ENCODE results near the gene TAOK3.
A peak's percentile ranks its signal among the peaks of the same experiment; 100 is the strongest.

TAOK3 gene

GRCh38 chr12:118361092-118361404, 11.7 kb downstream of the TAOK3 start:
- DNase-seq = no peak
- Histone ChIP-seq H3K27me3 (replicated peaks in 2 of 5; ENCODE audit: control insufficient read depth in 4 of 5, insufficient read depth in 5 of 5, low read length in 4 of 5) (no peaks in the 10 kb centered on the region), H3K4me1 (ENCODE audit: control extremely low read depth in 1 of 4, control insufficient read depth in 4 of 4, insufficient read depth in 4 of 4, low read length in 3 of 4) (peaks cover 29 to 80% (median 41%) of the 10 kb centered on the region in 4 experiments), H3K4me3 (ENCODE audit: control insufficient read depth in 1 of 7, extremely low read depth in 1 of 7, insufficient read depth in 4 of 7, low read depth in 2 of 7, low read length in 6 of 7) (no peak overlapping the region), H3K27ac (ENCODE audit: insufficient read depth in 1 of 2, low read depth in 1 of 2, low read length in 2 of 2, poor library complexity in 1 of 2, severe bottlenecking in 2 of 2) (peak overlapping the region in 1 of 2 experiments; percentile 77), H3K9me3 (ENCODE audit: control extremely low read depth in 1 of 5, control insufficient read depth in 4 of 5, insufficient read depth in 2 of 5, low read depth in 1 of 5, low read length in 4 of 5) (no peaks in the 10 kb centered on the region), H3K36me3 (ENCODE audit: control insufficient read depth in 4 of 4, insufficient read depth in 4 of 4, low read length in 3 of 4) (peaks cover 0 to 6% (median 1%) of the 10 kb centered on the region in 4 experiments)
- ChIA-PET POLR2A (no interaction called here), CTCF (interaction anchor here (1.3 to 5.7 kb wide), 2 partner anchors 31 to 45 kb away, joined by 4 to 18 read pairs; no protein-coding TSS in a partner anchor)
- WGBS (ENCODE audit: insufficient coverage) = no CpG with 5 or more reads among the region's 5 CpGs

- H3K36me3 ChIP-seq (ENCODE audit: control insufficient read depth in 4 of 4, insufficient read depth in 4 of 4, low read length in 3 of 4) = peaks cover 0 to 6% (median 3%) of the 10 kb centered on the region in 4 experiments
- peak overlapping the region in 6 of 7 experiments; percentile 56 to 84 (median 68) for H3K4me3 ChIP-seq (ENCODE audit: control insufficient read depth in 1 of 7, extremely low read depth in 1 of 7, insufficient read depth in 4 of 7, low read depth in 2 of 7, low read length in 6 of 7)
- no peaks in the 10 kb centered on the region for H3K27me3 ChIP-seq (replicated peaks in 2 of 5; ENCODE audit: control insufficient read depth in 4 of 5, insufficient read depth in 5 of 5, low read length in 4 of 5)
- H3K27ac ChIP-seq (ENCODE audit: insufficient read depth in 1 of 2, low read depth in 1 of 2, low read length in 2 of 2, poor library complexity in 1 of 2, severe bottlenecking in 2 of 2) = peak overlapping the region; percentile 78 to 88
- DNase-seq = peak in 2 of 3 donors; percentile 63 to 79
- peaks cover 0 to 2% (median 0%) of the 10 kb centered on the region in 5 experiments for H3K9me3 ChIP-seq (ENCODE audit: control extremely low read depth in 1 of 5, control insufficient read depth in 4 of 5, insufficient read depth in 2 of 5, low read depth in 1 of 5, low read length in 4 of 5)
- POLR2A ChIA-PET = interaction anchor here (1.5 to 1.8 kb wide), 3 partner anchors 11 to 29 kb away, joined by 4 to 8 read pairs (median 6); partner anchors contain the start of gene TAOK3
- peaks cover 30 to 79% (median 46%) of the 10 kb centered on the region in 4 experiments for H3K4me1 ChIP-seq (ENCODE audit: control extremely low read depth in 1 of 4, control insufficient read depth in 4 of 4, insufficient read depth in 4 of 4, low read length in 3 of 4)
- 20% methylated on average over 1 of the region's 4 CpGs for WGBS (ENCODE audit: insufficient coverage)
- CTCF ChIA-PET = interaction anchor here (1.1 to 6.5 kb wide), 6 partner anchors 9 to 66 kb away, joined by 4 to 65 read pairs (median 18); partner anchors contain the start of gene SUDS3
Observed at GRCh38 chr12:118359541-118359915, 13.2 kb downstream of the TAOK3 start.

- Histone ChIP-seq H3K4me3 (ENCODE audit: control insufficient read depth in 1 of 7, extremely low read depth in 1 of 7, insufficient read depth in 4 of 7, low read depth in 2 of 7, low read length in 6 of 7) (peak overlapping the region in 6 of 7 experiments; percentile 56 to 84 (median 68)), H3K4me1 (ENCODE audit: control extremely low read depth in 1 of 4, control insufficient read depth in 4 of 4, insufficient read depth in 4 of 4, low read length in 3 of 4) (peaks cover 30 to 76% (median 46%) of the 10 kb centered on the region in 4 experiments), H3K9me3 (ENCODE audit: control extremely low read depth in 1 of 5, control insufficient read depth in 4 of 5, insufficient read depth in 2 of 5, low read depth in 1 of 5, low read length in 4 of 5) (peaks cover 0 to 6% (median 0%) of the 10 kb centered on the region in 5 experiments), H3K36me3 (ENCODE audit: control insufficient read depth in 4 of 4, insufficient read depth in 4 of 4, low read length in 3 of 4) (peaks cover 0 to 10% (median 7%) of the 10 kb centered on the region in 4 experiments), H3K27me3 (replicated peaks in 2 of 5; ENCODE audit: control insufficient read depth in 4 of 5, insufficient read depth in 5 of 5, low read length in 4 of 5) (no peaks in the 10 kb centered on the region), H3K27ac (ENCODE audit: insufficient read depth in 1 of 2, low read depth in 1 of 2, low read length in 2 of 2, poor library complexity in 1 of 2, severe bottlenecking in 2 of 2) (peak overlapping the region; percentile 78 to 88)
- 0% methylated on average over 3 of the region's 7 CpGs for WGBS (ENCODE audit: insufficient coverage)
- ChIA-PET POLR2A (interaction anchor here (1.5 to 1.8 kb wide), 3 partner anchors 12 to 29 kb away, joined by 4 to 8 read pairs (median 6); partner anchors contain the start of gene TAOK3), CTCF (interaction anchor here (0.7 to 6.5 kb wide), 14 partner anchors 8 to 65 kb away, joined by 3 to 65 read pairs (median 6); partner anchors contain the start of gene SUDS3)
- DNase-seq = no peak
Observed at GRCh38 chr12:118358612-118359540, 13.8 kb downstream of the TAOK3 start.

- H3K27ac ChIP-seq (ENCODE audit: insufficient read depth in 1 of 2, low read depth in 1 of 2, low read length in 2 of 2, poor library complexity in 1 of 2, severe bottlenecking in 2 of 2) = peak overlapping the region; percentile 78 to 88
- H3K9me3 ChIP-seq (ENCODE audit: control extremely low read depth in 1 of 5, control insufficient read depth in 4 of 5, insufficient read depth in 2 of 5, low read depth in 1 of 5, low read length in 4 of 5) = peaks cover 0 to 6% (median 0%) of the 10 kb centered on the region in 5 experiments
- DNase-seq = no peak
- peaks cover 0 to 16% (median 8%) of the 10 kb centered on the region in 4 experiments for H3K36me3 ChIP-seq (ENCODE audit: control insufficient read depth in 4 of 4, insufficient read depth in 4 of 4, low read length in 3 of 4)
- ChIA-PET POLR2A (interaction anchor here (0.5 to 1.8 kb wide), 4 partner anchors 13 to 254 kb away, joined by 3 to 8 read pairs (median 4); partner anchors contain the start of gene VSIG10), CTCF (interaction anchor here (0.9 to 6.5 kb wide), 15 partner anchors 9 to 59 kb away, joined by 3 to 65 read pairs (median 6); partner anchors contain the start of genes SUDS3 and TAOK3)
- no CpG with 5 or more reads among the region's 1 CpG for WGBS (ENCODE audit: insufficient coverage)
- peak overlapping the region in 5 of 7 experiments; percentile 56 to 84 (median 69) for H3K4me3 ChIP-seq (ENCODE audit: control insufficient read depth in 1 of 7, extremely low read depth in 1 of 7, insufficient read depth in 4 of 7, low read depth in 2 of 7, low read length in 6 of 7)
- no peaks in the 10 kb centered on the region for H3K27me3 ChIP-seq (replicated peaks in 2 of 5; ENCODE audit: control insufficient read depth in 4 of 5, insufficient read depth in 5 of 5, low read length in 4 of 5)
- H3K4me1 ChIP-seq (ENCODE audit: control extremely low read depth in 1 of 4, control insufficient read depth in 4 of 4, insufficient read depth in 4 of 4, low read length in 3 of 4) = peaks cover 34 to 76% (median 49%) of the 10 kb centered on the region in 4 experiments
Observed at GRCh38 chr12:118358008-118358359, 14.7 kb downstream of the TAOK3 start.

- CTCF ChIA-PET = interaction anchor here (0.9 to 6.5 kb wide), 19 partner anchors 10 to 176 kb away, joined by 3 to 65 read pairs (median 6); partner anchors contain the start of genes SUDS3 and TAOK3
- peak overlapping the region in 6 of 7 experiments; percentile 43 to 84 (median 68) for H3K4me3 ChIP-seq (ENCODE audit: control insufficient read depth in 1 of 7, extremely low read depth in 1 of 7, insufficient read depth in 4 of 7, low read depth in 2 of 7, low read length in 6 of 7)
- WGBS (ENCODE audit: insufficient coverage) = 0% methylated on average over 1 of the region's 7 CpGs
Observed at GRCh38 chr12:118357257-118358007, 15.3 kb downstream of the TAOK3 start.

GRCh38 chr12:118356809-118357256, 15.9 kb downstream of the TAOK3 start:
- Histone ChIP-seq H3K36me3 (ENCODE audit: control insufficient read depth in 4 of 4, insufficient read depth in 4 of 4, low read length in 3 of 4) (peaks cover 0 to 16% (median 11%) of the 10 kb centered on the region in 4 experiments), H3K9me3 (ENCODE audit: control extremely low read depth in 1 of 5, control insufficient read depth in 4 of 5, insufficient read depth in 2 of 5, low read depth in 1 of 5, low read length in 4 of 5) (peaks cover 0 to 6% (median 0%) of the 10 kb centered on the region in 5 experiments), H3K27me3 (replicated peaks in 2 of 5; ENCODE audit: control insufficient read depth in 4 of 5, insufficient read depth in 5 of 5, low read length in 4 of 5) (no peaks in the 10 kb centered on the region), H3K4me3 (ENCODE audit: control insufficient read depth in 1 of 7, extremely low read depth in 1 of 7, insufficient read depth in 4 of 7, low read depth in 2 of 7, low read length in 6 of 7) (peak overlapping the region in 5 of 7 experiments; percentile 43 to 77 (median 56)), H3K27ac (ENCODE audit: insufficient read depth in 1 of 2, low read depth in 1 of 2, low read length in 2 of 2, poor library complexity in 1 of 2, severe bottlenecking in 2 of 2) (peak overlapping the region; percentile 55 to 88), H3K4me1 (ENCODE audit: control extremely low read depth in 1 of 4, control insufficient read depth in 4 of 4, insufficient read depth in 4 of 4, low read length in 3 of 4) (peaks cover 34 to 73% (median 45%) of the 10 kb centered on the region in 4 experiments)
- WGBS (ENCODE audit: insufficient coverage) = no CpG with 5 or more reads among the region's 1 CpG
- ChIA-PET POLR2A (interaction anchor here (1.3 to 1.5 kb wide), 2 partner anchors 19 to 21 kb away, joined by 3 to 6 read pairs; no protein-coding TSS in a partner anchor), CTCF (interaction anchor here (0.9 to 6.5 kb wide), 14 partner anchors 10 to 176 kb away, joined by 3 to 65 read pairs (median 6); partner anchors contain the start of genes SUDS3 and TAOK3)
- peak in 2 of 3 donors; percentile 62 to 71 for DNase-seq

More at GRCh38 chr12:118357257-118358007, 15.3 kb downstream of the TAOK3 start:
- POLR2A ChIA-PET = interaction anchor here (1.3 to 1.5 kb wide), 2 partner anchors 18 to 21 kb away, joined by 3 to 6 read pairs; no protein-coding TSS in a partner anchor
- Histone ChIP-seq H3K4me1 (ENCODE audit: control extremely low read depth in 1 of 4, control insufficient read depth in 4 of 4, insufficient read depth in 4 of 4, low read length in 3 of 4) (peaks cover 34 to 77% (median 48%) of the 10 kb centered on the region in 4 experiments), H3K9me3 (ENCODE audit: control extremely low read depth in 1 of 5, control insufficient read depth in 4 of 5, insufficient read depth in 2 of 5, low read depth in 1 of 5, low read length in 4 of 5) (peaks cover 0 to 6% (median 0%) of the 10 kb centered on the region in 5 experiments), H3K27ac (ENCODE audit: insufficient read depth in 1 of 2, low read depth in 1 of 2, low read length in 2 of 2, poor library complexity in 1 of 2, severe bottlenecking in 2 of 2) (peak overlapping the region; percentile 55 to 88), H3K27me3 (replicated peaks in 2 of 5; ENCODE audit: control insufficient read depth in 4 of 5, insufficient read depth in 5 of 5, low read length in 4 of 5) (no peaks in the 10 kb centered on the region), H3K36me3 (ENCODE audit: control insufficient read depth in 4 of 4, insufficient read depth in 4 of 4, low read length in 3 of 4) (peaks cover 0 to 16% (median 11%) of the 10 kb centered on the region in 4 experiments)
- peak; percentile 92 to 97 (median 95) for DNase-seq

Measured in common myeloid progenitor, CD34-positive (primary cell).